ENCODE results near the gene ZNF593.

The ZNF593 gene

GRCh38 chr1:26212726-26213125 is 43.0 kb downstream of the ZNF593 start:
- DNase-seq: no peak

DNA sequence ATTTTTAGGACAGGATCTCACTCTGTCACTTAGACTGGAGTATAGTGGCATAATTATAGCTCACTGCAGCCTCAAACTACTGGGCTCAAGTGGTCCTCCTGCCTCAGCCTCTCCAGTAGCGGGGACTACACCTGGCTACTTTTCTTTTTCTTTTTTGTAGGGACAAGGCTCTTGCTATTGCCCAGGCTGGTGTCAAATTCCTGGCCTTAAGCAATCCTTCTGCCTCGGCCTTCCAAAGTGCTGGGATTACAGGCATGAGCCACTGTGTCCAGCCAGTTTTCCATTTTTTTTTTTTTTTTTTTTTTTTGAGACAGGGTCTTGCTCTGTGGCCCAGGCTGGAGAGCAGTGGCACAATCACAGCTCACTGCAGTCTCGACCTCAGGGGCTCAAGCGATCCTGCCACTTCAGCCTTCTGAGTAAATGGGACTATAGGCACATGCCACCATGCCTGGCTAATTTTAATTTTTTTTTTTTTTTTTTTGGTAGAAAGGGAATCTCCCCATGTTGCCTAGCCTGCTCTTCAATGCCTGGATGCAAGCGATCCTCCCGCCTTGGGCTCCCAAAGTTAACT is 43.7 kb downstream of the ZNF593 start:
- no peak for DNase-seq

DNA sequence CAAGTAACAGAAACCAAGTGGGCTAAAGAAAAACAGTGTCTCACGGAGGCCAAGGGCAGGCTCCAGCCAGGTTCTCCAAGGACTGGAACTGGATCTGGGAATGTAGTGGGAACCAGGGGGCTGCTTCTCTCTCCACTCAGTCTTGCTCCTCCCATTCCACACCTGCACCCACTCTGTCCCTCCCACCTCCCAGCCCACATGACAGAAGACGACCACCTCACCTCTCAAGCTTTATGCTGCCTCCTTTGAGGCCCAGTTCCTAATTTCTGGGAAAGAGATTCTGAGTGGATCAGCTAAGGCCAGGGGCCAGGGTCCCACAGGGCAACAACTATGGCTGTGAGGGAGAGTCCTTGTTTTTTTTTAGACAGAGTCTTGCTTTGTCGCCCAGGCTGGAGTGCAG is 45.5 kb downstream of the ZNF593 start:
- DNase-seq: no peak

GRCh38 chr1:26218906-26219494 is 49.3 kb downstream of the ZNF593 start:
- no peak for DNase-seq
